ENCODE results near the gene GALNT16.
"Not testable (repeated sequence)": the region's sequence is repeated elsewhere in the genome, so short reads cannot be mapped to it uniquely, and the experiment has no call there.

The GALNT16 gene

DNA sequence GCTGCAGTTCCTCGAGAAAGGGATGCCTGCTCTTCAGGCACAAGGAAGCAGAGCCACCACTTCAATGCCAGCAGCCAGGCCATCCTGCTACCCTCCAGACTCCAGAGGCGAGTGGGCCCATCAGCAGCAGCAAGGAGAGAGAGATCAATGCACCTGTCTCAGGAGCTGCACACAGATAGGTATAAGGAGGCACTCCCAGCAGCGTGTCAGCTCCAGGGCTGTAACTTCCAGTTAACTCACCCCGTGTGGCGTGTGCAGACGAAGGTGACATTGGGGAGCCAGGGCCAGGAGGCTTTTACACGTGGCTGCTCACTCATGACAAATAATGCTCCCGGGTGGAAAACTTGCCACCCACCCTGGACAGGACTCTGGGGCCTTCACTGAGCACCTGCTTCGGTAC, 24.2 kb downstream of the GALNT16 start:
- DNase-seq (ENCODE audit: low read depth in 1 of 2, low spot score in 1 of 2) = no peak

DNA sequence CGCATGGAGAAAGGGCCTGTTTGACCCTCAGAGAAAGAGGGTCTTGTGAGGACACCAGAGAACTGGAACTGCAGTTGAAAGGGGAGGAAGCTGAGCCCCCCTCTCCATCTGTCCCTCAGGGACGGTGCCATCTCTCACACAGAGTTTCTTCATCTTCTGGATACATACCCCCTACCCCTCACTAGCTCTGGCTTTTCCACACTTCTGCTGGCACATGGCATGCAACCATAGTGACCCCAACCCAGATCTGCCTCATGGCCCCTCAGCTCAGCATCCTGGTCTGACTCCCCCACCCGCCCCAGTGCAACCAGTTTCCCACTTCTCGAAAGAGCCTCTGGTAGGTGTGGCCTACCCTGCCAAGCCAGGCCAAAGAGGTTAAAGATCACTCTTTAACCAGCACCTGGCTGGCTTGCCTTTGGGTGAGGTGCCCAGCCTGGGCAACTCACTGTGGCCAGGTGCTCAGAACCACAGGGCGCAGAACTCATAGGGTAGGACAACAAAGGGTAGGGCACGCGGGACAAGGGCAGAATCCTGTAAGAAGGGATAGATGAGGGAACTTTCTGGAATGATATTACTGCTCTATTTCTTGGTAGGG, 25.8 kb downstream of the GALNT16 start:
- no peak for DNase-seq (ENCODE audit: low read depth in 1 of 2, low spot score in 1 of 2)

DNA sequence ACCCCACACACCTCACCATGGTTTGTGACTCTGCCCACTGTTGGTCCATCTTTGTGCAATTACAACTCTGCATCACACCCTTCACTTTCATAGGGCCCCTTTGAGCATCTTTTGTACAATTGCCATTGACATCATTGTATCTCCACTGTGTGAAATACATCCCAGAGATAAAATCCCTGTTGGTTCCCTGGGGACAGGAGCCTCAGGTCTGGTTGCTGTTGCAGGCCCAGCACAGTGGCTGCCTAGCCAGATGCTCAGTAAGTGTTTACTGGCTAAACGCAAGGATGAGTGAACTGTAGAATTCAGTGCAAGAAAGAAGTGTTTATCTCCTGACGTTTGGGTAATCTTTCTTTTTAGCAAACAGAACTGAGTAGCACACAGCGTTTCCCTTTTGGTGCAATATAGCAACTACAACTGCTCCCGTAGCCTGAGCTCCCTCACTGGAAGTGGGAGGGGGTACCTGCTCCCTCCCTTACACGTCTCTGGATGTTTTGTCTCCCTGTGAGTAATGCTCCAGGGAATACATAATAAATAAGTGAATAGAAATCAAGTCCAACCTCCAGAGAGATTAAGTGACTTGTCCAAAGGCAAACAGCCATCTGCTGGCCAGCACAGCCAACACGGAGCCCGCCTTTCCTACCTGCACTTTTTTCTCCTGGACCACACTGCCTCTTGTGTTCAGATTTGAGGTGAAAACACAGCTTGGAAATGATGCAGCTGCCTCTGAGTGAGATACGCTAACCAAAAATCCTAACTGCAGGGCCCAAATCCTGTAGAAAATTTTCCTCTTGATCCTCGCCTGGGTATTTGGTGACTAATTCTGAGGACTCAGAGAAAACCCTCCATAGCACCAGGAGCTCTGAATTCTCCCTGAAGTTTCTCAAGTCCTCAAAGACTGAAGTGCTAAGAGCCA, 27.4 kb downstream of the GALNT16 start:
- DNase-seq (ENCODE audit: low read depth in 1 of 2, low spot score in 1 of 2) = no peak

DNA sequence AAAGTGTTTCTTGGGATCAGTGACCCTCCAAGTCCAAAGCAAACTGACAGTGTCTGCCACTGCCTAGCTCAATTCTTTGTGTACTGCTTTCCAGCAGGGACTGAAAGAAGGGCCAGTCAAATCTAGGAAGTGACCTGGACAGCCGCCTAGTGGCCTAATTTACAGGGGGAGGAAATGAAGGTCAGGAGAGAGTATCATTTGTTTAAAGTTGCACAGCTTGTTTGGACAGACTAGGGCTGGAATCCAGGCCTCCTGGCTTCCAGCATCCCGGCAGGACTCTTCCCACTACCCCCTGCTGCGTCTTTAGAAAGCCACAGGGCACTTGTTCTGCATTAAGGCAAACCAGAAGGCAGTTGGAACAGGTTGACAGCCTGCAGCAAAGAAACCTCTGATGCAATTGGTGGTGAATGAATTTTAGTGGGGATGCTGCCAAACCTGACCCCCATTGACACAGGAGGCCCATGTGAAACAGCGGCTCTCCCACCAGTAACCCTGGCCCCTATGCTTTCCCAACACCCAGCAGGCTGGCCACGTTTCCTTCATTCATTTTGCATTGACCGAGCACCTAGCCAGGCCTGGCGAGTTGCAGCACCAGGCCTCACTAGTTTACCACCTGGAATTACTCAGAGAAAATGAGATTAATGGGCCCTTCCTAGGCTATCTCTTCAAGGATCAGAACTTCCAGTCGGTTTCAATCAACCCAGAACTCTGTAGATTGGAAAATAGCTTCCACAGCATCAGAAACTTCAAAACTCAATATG, 28.2 kb downstream of the GALNT16 start:
- DNase-seq (ENCODE audit: low read depth in 1 of 2, low spot score in 1 of 2) = no peak

DNA sequence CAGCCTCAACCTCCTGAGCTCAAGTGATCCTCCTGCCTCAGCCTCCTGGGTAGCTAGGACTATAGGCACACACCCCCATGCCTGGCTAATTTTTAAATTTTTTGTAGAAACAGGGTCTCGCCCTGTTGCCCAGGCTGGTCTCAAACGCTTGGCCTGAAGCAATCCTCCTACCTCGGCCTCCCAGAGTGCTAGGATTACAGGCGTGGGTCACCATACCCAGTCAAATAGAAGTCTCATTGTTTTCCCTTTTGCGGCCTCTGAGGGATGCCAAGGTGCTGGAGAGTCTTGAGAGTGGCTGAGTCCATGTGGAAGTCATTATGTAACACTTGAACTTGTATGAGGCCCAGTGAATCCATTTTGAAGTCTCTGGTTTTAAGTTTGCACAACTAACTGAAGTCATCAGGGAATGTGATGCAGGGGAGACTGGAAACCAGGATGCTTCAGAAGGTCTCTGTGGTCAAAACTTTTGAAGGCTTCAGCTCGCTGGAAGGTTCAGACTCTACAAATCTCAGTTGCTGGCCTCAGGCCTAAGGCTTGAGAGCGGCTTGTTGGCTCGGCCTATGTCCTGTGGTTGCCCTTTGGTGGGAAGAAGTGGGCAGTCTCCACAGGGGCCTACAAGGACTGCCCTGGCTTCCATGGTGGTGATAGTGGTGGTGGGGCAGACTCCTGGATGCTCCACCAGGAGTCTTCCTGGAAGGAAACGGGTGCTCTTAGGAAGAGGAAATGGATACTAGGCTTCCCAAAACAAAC, 29.2 kb downstream of the GALNT16 start:
- DNase-seq (ENCODE audit: low read depth in 1 of 2, low spot score in 1 of 2) = no peak

DNA sequence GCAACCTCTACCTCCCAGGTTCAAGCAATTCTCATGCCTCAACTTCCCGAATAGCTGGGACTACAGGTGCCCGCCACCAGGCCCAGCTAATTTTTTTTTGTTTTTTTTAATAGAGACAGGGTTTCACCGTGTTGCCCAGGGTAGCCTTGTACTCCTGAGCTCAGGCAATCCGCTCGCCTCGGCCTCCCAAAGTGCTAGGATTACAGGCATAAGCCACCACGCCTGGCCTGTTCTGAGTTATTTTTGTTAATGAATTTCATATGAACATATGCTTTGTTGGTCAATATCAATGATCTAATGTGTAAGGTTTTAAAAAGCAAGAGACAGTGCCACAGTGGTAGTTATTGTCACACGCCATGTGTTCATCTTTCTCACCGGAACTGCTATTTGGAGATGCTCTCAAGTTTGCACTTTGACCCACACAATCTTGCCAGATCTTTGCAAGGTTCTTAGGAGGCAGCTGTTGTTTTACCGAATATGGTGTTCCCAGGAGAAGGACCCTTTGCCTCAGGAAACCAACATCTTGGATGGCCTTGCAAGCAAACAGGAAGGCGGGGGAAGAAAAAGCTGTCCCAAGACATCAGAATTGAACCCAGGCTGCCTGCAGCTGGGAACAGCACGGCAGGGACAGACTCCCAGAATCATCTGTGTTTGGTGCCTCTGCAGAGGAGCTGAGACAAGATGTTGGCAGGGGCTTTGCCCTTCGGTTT, 30.0 kb downstream of the GALNT16 start:
- no peak for DNase-seq (ENCODE audit: low read depth in 1 of 2, low spot score in 1 of 2)

DNA sequence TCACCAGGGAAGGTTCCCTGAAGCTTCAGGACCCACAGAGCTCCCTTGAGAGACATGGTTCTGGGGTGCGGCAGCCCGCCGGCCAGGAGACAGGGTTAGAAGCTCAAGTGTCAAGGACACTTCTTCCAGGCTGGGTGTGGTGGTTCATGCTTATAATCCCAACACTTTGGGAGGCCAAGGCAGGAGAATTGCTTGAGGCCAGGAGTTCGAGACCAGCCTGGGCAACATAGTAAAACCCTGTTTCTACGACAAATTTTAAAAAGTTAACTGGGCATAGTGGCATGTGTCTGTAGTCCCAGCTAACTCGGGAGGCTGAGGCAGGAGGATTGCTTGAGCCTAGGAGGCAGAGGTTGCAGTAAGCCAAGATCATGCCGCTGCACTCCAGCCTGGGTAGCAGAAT, 30.9 kb downstream of the GALNT16 start:
- DNase-seq (ENCODE audit: low read depth in 1 of 2, low spot score in 1 of 2) = not testable (repeated sequence)

DNA sequence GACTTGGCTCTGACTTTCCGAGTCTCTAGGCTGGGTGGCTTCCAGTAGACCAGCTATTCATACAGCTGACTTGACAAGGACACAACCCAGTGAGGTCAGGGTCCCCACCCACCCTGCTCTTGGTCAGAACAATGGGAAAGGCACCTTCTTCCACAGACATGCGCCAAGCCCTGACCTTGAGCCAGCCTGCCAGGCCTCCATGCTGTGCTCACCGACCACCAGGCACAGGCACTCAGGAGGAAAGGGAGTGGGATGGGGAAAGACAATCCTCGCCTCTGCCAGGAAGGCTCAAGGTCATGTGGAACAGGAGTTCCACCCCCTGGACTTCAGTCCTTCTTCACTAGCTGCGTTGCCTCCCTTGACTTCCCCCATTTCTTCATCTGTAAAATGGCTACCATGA, 31.4 kb downstream of the GALNT16 start:
- no peak for DNase-seq (ENCODE audit: low read depth in 1 of 2, low spot score in 1 of 2)

DNA sequence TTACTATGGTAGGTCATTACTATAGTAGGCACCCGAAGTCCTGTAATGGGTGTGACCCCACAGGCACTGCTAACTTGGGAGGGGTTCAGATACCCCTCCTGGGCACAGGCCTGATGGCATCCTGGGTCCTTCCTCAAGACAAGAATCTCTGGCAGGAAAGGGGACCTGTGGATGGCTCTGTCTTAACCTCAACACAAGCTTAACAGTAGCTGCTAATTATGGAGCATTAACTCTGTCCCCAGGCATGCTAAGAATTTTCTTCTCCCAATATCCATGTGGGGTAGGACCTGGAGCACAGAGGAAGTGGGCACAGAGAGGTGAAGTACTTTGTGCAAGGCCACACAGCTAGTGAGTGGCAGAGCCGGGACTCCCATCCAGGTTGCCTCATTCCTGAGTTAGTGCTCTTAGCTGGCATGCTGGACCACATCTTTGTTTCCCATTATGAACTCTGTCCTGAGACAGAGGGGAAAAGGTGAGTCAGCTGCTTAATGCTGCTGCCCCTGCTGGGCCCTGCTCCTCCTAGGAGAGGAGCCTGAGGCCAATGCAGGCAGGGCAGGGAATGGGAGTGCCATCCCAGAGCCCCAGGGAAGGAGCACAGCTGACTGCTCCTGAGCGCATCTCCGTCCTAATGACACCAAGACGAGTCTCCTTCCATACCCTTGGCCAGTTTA, 32.1 kb downstream of the GALNT16 start:
- no peak for DNase-seq (ENCODE audit: low read depth in 1 of 2, low spot score in 1 of 2)

DNA sequence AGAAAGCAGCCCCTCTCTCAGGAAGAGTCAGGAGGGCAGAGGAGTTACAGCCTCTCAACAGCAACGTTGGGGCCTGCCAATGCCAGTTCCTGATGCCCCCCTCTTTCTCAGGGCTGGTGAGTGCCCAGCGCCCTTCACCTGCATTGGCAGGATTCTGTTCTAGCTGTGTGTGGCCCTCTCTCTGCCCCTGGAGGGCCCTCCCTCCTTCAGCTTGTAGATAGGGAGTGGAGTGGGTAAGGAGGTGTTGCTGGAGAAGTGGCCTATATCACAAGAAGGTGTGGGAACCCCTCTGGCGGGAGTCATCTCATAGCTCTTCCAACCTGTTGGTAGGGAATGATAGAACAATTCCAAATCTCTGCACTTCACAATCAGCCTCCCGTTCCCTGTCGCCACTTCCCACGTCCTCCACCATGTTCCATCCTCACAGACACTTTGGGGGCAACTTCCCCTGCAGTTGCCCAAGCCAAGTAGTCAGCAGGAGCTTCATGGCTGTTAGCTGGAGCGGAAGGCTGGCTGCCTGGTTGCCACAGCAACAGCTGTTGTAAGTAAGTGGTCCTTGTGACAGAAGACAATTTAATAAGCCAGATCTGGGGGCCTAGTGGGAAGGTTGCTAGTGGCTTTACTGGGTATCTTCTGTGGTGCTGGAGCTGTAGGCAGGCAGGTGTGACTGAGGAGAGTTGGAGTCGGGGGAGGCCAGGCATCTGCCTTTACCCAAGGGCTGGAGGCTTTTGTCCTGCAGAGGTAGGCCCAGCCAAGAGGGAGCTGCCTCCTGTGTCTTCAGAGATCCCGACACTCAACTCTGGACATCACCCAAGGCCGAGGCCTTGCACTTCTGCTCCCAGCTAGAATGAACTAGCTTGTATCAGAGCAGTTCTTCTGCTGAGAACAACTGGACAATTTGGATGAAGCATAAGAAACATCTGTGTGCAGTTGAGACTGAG, 38.4 kb downstream of the GALNT16 start:
- no peak for DNase-seq (ENCODE audit: low read depth in 1 of 2, low spot score in 1 of 2)

DNA sequence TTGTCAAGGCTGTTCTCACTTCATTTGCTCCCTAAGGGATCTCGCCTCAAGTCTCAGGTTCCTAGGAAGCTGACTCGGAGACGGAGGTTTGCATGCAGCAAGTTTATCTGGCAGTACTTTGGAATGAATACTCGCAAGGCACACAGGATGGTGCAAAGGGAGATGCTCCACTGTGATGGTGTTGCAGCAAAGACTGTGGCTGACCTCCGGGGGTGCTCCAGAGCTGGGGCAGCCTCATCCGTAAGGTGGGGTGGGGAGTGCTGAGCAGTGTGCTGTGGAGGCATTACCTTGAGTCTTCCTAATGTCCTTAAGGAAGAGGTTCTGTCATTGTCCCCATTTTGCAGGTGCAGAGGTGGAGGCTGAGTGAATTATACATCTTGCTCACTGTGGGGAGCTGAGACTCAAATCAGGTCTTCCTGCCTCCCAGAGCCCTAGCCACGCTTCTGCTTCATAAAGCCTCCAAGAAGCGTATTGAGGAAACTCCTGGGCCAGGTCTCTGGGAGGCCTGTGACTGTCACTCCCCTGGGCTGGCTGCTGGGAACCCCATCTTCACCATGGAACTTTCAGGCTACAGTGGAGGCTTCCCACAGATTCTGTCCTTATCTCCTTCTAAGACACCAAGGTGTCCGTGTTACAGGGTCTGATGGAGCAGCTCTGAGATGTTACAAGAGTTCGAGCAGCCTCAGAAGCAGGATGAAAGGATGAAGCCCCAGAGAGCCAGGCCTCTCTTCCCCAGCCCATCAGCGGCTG, 39.5 kb downstream of the GALNT16 start:
- DNase-seq (ENCODE audit: low read depth in 1 of 2, low spot score in 1 of 2) = no peak

DNA sequence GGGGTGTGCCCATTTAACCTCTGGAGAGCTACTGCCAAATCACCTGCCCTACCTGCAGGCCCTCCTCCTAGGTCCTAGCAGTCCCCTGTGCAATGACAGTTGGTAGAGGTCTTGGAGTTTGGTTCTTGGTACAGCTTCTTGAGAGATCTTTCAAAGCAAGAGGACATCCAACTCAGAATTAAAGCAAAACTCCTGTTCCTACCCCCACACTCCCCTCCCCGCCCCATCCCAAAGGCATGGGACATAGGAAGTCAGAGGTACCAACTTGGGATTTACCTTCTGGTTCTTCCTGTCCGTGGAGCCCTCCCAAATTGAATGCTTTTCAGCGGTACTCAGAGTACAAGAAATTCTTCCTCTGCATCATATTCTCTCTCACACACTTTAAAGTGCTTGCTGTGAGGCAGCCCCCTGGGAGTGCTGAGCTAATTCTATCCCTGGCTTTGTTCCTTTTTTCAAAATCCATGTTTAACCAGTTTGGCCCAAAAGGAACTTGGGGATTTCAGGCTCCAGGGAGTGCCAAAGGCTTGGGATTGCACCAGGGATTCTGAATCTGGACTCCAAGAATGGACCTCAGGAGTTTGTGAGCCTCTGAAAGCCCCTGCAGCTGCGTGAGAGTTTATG, 40.8 kb downstream of the GALNT16 start:
- no peak for DNase-seq (ENCODE audit: low read depth in 1 of 2, low spot score in 1 of 2)

DNA sequence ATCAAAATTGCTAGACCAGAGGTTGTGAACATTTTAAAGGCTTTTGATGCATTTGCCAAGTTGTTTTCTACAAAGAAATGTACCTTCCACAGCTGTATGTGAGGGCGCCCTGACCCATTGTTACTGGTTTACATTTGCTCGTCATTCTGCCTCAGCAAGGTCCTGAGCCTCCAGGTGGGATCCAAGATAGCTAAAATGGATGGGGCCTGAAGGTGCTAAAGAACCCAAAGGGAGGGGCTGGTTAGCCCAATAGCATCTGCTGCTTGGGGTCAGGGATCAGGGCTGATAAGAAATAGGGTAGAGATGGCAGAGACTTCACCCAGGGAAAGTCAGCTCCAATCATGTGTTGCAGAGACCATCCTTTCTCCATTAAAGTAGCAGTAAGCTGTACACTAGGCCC, 43.1 kb downstream of the GALNT16 start:
- DNase-seq (ENCODE audit: low read depth in 1 of 2, low spot score in 1 of 2) = no peak

DNA sequence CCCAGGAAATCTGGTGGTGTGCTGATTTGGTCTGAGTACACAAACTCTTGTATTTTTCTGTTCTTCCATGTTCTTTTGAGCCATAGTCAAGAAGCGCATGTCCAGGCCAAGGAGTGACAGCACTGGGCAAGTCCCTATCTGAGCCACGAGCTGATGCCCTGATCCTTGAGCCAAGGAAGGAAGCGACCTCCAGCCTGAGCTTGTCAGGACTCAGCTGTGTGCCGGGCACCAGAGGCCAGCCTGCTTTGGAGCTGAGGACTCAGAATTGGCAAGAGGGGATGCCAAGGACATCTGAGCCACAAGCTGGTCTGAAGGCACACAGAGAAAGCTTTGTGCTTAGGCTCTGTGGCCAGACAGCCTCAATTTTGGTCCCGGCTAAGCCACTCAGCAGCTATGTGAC, 52.6 kb downstream of the GALNT16 start:
- no peak for DNase-seq (ENCODE audit: low read depth in 1 of 2, low spot score in 1 of 2)

DNA sequence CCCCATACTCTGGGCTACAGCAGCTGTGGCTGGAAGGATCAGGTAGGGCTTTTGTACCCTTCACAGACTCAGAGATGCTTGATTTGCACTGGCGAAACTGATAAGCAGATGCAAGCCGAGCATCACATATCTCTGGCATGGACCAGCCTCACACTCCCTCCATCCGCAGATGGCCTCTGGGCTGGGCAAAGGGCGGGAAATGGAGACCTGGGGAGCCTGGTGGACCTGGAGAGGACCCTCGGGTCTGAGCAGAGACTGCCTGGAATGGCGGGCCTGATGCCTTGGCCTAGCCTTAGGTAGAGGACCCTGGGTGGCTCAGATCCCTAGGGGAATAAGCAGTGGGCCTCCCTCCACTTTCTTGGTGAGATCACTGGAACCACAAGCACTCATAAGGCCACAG, 53.2 kb downstream of the GALNT16 start:
- DNase-seq (ENCODE audit: low read depth in 1 of 2, low spot score in 1 of 2) = no peak

DNA sequence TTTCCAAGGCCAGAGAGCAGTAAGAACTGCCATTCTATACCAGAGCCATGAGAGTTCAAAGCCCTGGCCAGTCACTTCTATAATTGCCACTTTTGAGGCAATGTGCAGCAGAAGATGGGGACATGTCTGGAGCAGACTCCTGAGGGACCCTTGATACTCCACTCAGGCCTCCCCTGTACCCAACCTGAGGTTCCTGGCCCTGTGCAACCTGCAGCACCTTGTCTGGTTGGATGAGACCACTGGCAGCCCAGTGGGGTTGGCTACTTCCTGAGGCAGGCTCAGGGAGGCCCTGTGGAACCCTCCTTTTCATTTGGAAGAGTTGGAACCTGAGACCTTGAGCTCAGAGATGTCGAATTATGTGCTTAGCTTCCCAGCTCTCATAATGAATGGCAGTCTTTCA, 54.4 kb downstream of the GALNT16 start:
- no peak for DNase-seq (ENCODE audit: low read depth in 1 of 2, low spot score in 1 of 2)

DNA sequence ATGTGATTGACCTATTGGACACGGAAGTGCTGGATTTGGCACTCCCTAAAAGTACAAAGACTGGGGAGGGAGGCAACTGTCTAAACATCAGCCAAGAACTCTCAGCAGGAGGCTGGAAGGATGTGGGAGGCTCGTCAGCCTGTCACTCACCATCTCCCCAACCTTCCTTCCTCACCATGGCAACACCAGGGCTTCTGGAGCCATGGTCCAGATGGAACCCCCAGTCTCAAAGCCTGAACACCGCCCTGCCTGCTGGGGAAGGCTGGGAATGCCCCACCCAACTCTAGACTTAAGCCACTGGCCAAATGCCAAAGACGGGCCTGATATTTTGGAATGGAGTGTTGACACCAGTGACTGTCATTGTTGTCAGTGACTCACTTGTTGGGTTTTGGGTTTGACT, 55.3 kb downstream of the GALNT16 start:
- no peak for DNase-seq (ENCODE audit: low read depth in 1 of 2, low spot score in 1 of 2)
